Cardiac muscle cell (in vitro differentiated cells and primary cell): Measurements from ENCODE around the gene VTA1. TPM values are rescaled to one million over a fixed set of nuclear protein-coding genes. Genes with fewer than 3 reads are reported as not detected.

Experiments used
- DNase-seq, 2 donors: peaks; one replicate each; pipeline versions ENCODE4 v3.0.0 to v3.0.0-alpha.2; 2010 to 2017; ENCODE audit warnings: low read depth in 1 of 2, low spot score in 1 of 2
- H3K27ac ChIP-seq: fragments of 200-600 bp; sonication (generic); 2 replicates; pipeline ENCODE4 v1.5.1; 2016
- H3K27me3 ChIP-seq: fragments of 200-600 bp; sonication (generic); 2 replicates; pipeline ENCODE4 v1.6.0; 2016; ENCODE audit warnings: control low read depth
- H3K36me3 ChIP-seq: fragments of 200-600 bp; sonication (generic); 2 replicates; pipeline ENCODE4 v1.5.1; 2016; ENCODE audit warnings: control low read depth
- H3K4me1 ChIP-seq: fragments of 200-600 bp; sonication (generic); 2 replicates; pipeline ENCODE4 v1.8.1; 2017; ENCODE audit warnings: low read depth, mild to moderate bottlenecking, mixed run types
- H3K4me3 ChIP-seq: fragments of 200-600 bp; sonication (generic); 2 replicates; pipeline ENCODE4 v1.5.1; 2016; ENCODE audit warnings: mild to moderate bottlenecking
- H3K9me3 ChIP-seq: fragments of 200-600 bp; sonication (generic); 2 replicates; pipeline ENCODE4 v1.5.1; 2017; ENCODE audit warnings: low read depth, mild to moderate bottlenecking, control low read depth
- CTCF ChIP-seq: IDR thresholded peaks from 2 replicates; pipeline ENCODE4 v1.5.1; 2012; ENCODE audit warnings: low read depth, mild to moderate bottlenecking, low read length
- polyA plus RNA-seq: library from polyadenylated mRNA; unstranded; fragments of >200 nt; fragmentation: Nextera tagmentation; extraction: Ambion mirVana; gene quantifications from 2 replicates; pipeline ENCODE4 v1.2.1, GENCODE V29; 2016
- total RNA-seq: library from RNA; depleted of rRNA; stranded (reverse); fragments of >200 nt; gene quantifications from 2 replicates; pipeline ENCODE4 v1.2.3, GENCODE V29; 2016

Gene VTA1
- total and polyA plus RNA-seq, 2 experiments from 2014 or later: 44.0 to 93.0 TPM

GRCh38 chr6:142251930-142252445 lies 104.9 kb downstream of the VTA1 start:
- Histone ChIP-seq H3K27ac (no peak overlapping the region), H3K36me3 (no peaks in the 10 kb centered on the region), H3K27me3 (no peaks in the 10 kb centered on the region), H3K4me1 (no peaks in the 10 kb centered on the region), H3K9me3 (no peaks in the 10 kb centered on the region), H3K4me3 (no peak overlapping the region)
- TF ChIP-seq CTCF: no peak
- no peak for DNase-seq

- no peak overlapping the region for H3K27ac ChIP-seq
- DNase-seq: no peak
- H3K4me3 ChIP-seq: no peak overlapping the region
- no peaks in the 10 kb centered on the region for H3K27me3 ChIP-seq
- H3K36me3 ChIP-seq: no peaks in the 10 kb centered on the region
- no peak for TF ChIP-seq CTCF
- H3K9me3 ChIP-seq: no peaks in the 10 kb centered on the region
- H3K4me1 ChIP-seq: no peaks in the 10 kb centered on the region
These were observed 107.5 kb downstream of the VTA1 start for GRCh38 chr6:142254513-142254912.

- TF ChIP-seq CTCF: no peak
- no peaks in the 10 kb centered on the region for H3K4me1 ChIP-seq
- H3K27me3 ChIP-seq: no peaks in the 10 kb centered on the region
- DNase-seq: no peak
- H3K36me3 ChIP-seq: no peaks in the 10 kb centered on the region
- H3K27ac ChIP-seq: no peak overlapping the region
- no peaks in the 10 kb centered on the region for H3K9me3 ChIP-seq
- H3K4me3 ChIP-seq: no peak overlapping the region
These were observed 108.7 kb downstream of the VTA1 start for GRCh38 chr6:142255785-142256184.

- H3K27me3 ChIP-seq: no peaks in the 10 kb centered on the region
- no peaks in the 10 kb centered on the region for H3K4me1 ChIP-seq
These were observed 111.2 kb downstream of the VTA1 start for GRCh38 chr6:142258305-142258704.

GRCh38 chr6:142258757-142259156 lies 111.7 kb downstream of the VTA1 start:
- Histone ChIP-seq H3K9me3 (no peaks in the 10 kb centered on the region), H3K4me1 (no peaks in the 10 kb centered on the region), H3K4me3 (no peak overlapping the region), H3K27ac (no peak overlapping the region), H3K27me3 (no peaks in the 10 kb centered on the region), H3K36me3 (no peaks in the 10 kb centered on the region)
- DNase-seq: no peak
- no peak for TF ChIP-seq CTCF

More at GRCh38 chr6:142258305-142258704, 111.2 kb downstream of the VTA1 start:
- no peak for DNase-seq
- no peak for TF ChIP-seq CTCF
- Histone ChIP-seq H3K4me3 (no peak overlapping the region), H3K36me3 (no peaks in the 10 kb centered on the region), H3K9me3 (no peaks in the 10 kb centered on the region), H3K27ac (no peak overlapping the region)

GRCh38 chr6:142260748-142261147 lies 113.7 kb downstream of the VTA1 start:
- no peak overlapping the region for H3K27ac ChIP-seq
- no peak overlapping the region for H3K4me3 ChIP-seq
- no peak for TF ChIP-seq CTCF
- no peaks in the 10 kb centered on the region for H3K4me1 ChIP-seq
- no peaks in the 10 kb centered on the region for H3K9me3 ChIP-seq
- DNase-seq: no peak
- no peaks in the 10 kb centered on the region for H3K27me3 ChIP-seq
- no peaks in the 10 kb centered on the region for H3K36me3 ChIP-seq
